ENCODE measurements around the gene QPCT. TPM values are rescaled to one million over a fixed set of nuclear protein-coding genes. Genes with fewer than 3 reads are reported as not detected.

QPCT gene
- total and polyA plus RNA-seq, 7 donors, result 0.36 to 10.6 (median 2.5) TPM

GRCh38 chr2:37418956-37419355 lies 74.5 kb downstream of the QPCT start:
- Histone ChIP-seq H3K9me3 (no peaks in the 10 kb centered on the region), H3K27ac (no peak overlapping the region), H3K4me3 (no peak overlapping the region), H3K4me1 (peaks cover 9% of the 10 kb centered on the region), H3K36me3 (ENCODE audit: insufficient read depth in 1 of 2, low read depth in 1 of 2) (no peaks in the 10 kb centered on the region), H3K27me3 (ENCODE audit: insufficient read depth in 3 of 3, low read length in 2 of 3) (no peaks in the 10 kb centered on the region)
- intact Hi-C loops (cut with DNase I), result loop anchor here (5.0 to 10.0 kb wide), 4 partner anchors 116 to 353 kb away; no protein-coding TSS in a partner anchor
- DNase-seq (no peak), ATAC-seq (no peak)
- TF ChIP-seq CTCF (IDR thresholded peaks at IDR 0.05), result no peak
- 95 to 99% (median 96%) methylated on average over 6 of the region's 6 CpGs for WGBS, 3 donors

GRCh38 chr2:37421686-37422085 lies 77.3 kb downstream of the QPCT start:
- ATAC-seq (no peak), DNase-seq (no peak)
- H3K4me3 ChIP-seq, result no peak overlapping the region
- no peaks in the 10 kb centered on the region for H3K9me3 ChIP-seq
- 85 to 91% (median 90%) methylated on average over 6 of the region's 6 CpGs for WGBS, 3 donors
- intact Hi-C loops (cut with DNase I), result no loop called here
- no peak overlapping the region for H3K27ac ChIP-seq
- H3K36me3 ChIP-seq (ENCODE audit: insufficient read depth in 1 of 2, low read depth in 1 of 2), result no peaks in the 10 kb centered on the region
- no peak for TF ChIP-seq CTCF (IDR thresholded peaks at IDR 0.05)
- H3K27me3 ChIP-seq (ENCODE audit: insufficient read depth in 3 of 3, low read length in 2 of 3), result no peaks in the 10 kb centered on the region
- H3K4me1 ChIP-seq, result no peaks in the 10 kb centered on the region

GRCh38 chr2:37422816-37423215 lies 78.4 kb downstream of the QPCT start:
- H3K4me3 ChIP-seq, result no peak overlapping the region
- no peak overlapping the region for H3K27ac ChIP-seq
- no peaks in the 10 kb centered on the region for H3K9me3 ChIP-seq
- WGBS, 3 donors, result 94 to 95% (median 94%) methylated on average over 4 of the region's 4 CpGs
- intact Hi-C loops (cut with DNase I), result no loop called here
- H3K36me3 ChIP-seq (ENCODE audit: insufficient read depth in 1 of 2, low read depth in 1 of 2), result no peaks in the 10 kb centered on the region
- no peak for ATAC-seq
- DNase-seq, result no peak
- no peaks in the 10 kb centered on the region for H3K27me3 ChIP-seq (ENCODE audit: insufficient read depth in 3 of 3, low read length in 2 of 3)
- no peak for TF ChIP-seq CTCF (IDR thresholded peaks at IDR 0.05)
- H3K4me1 ChIP-seq, result no peaks in the 10 kb centered on the region

Other genes starting within 250 kb of the QPCT start
- gene EIF2AK2, start 187.7 kb upstream of the QPCT start, total RNA-seq, result 10 to 100 TPM in 2 of 4 donors, 1 to 10 TPM in 2; 6.7 to 16.6 (median 11.0) TPM
- 1 to 10 TPM; 1.1 to 5.4 (median 2.1) TPM for gene EIF2AK2, start 187.7 kb upstream of the QPCT start, polyA plus RNA-seq
- gene SULT6B1, start 156.0 kb upstream of the QPCT start, total RNA-seq, result not detected
- not detected for gene SULT6B1, start 156.0 kb upstream of the QPCT start, polyA plus RNA-seq
- 10 to 100 TPM; 47.3 to 78.0 (median 57.5) TPM for gene CEBPZOS, start 148.1 kb upstream of the QPCT start, total RNA-seq
- 10 to 100 TPM; 30.6 to 51.6 (median 34.6) TPM for gene CEBPZOS, start 148.1 kb upstream of the QPCT start, polyA plus RNA-seq
- gene CEBPZ, start 113.0 kb upstream of the QPCT start, total RNA-seq, result 10 to 100 TPM; 31.7 to 76.6 (median 64.9) TPM
- 100 to 1,000 TPM in 1 of 3 donors, 10 to 100 TPM in 2; 68.9 to 124 (median 77.1) TPM for gene CEBPZ, start 113.0 kb upstream of the QPCT start, polyA plus RNA-seq
- 10 to 100 TPM; 20.8 to 31.1 (median 23.3) TPM for gene NDUFAF7, start 113.0 kb upstream of the QPCT start, total RNA-seq
- gene NDUFAF7, start 113.0 kb upstream of the QPCT start, polyA plus RNA-seq, result 10 to 100 TPM; 15.1 to 19.1 (median 18.0) TPM
- gene PRKD3, start 19.8 kb upstream of the QPCT start, total RNA-seq, result 10 to 100 TPM; 17.1 to 21.4 (median 18.8) TPM
- 1 to 10 TPM; 5.5 to 7.1 (median 6.2) TPM for gene PRKD3, start 19.8 kb upstream of the QPCT start, polyA plus RNA-seq

Measured in psoas muscle (tissue), 8 donors.